Activated naive CD4-positive, alpha-beta T cell treated with anti-CD3 and anti-CD28 coated beads, Interleukin-2, amount 50 U/mL, for 24 hours (primary cell): ENCODE data around the gene ANK3.

ENCODE experiments used
- H3K27ac Mint-ChIP-seq: one replicate; pipeline ENCODE4 v1.8.0; 2021; ENCODE audit warnings: mild to moderate bottlenecking, mixed read lengths
- H3K27me3 Mint-ChIP-seq: one replicate; pipeline ENCODE4 v1.8.0; 2021; ENCODE audit warnings: mixed read lengths
- H3K36me3 Mint-ChIP-seq: one replicate; pipeline ENCODE4 v1.8.0; 2021; ENCODE audit warnings: mixed read lengths
- H3K4me1 Mint-ChIP-seq: one replicate; pipeline ENCODE4 v1.8.0; 2021; ENCODE audit warnings: mixed read lengths
- H3K4me3 Mint-ChIP-seq: one replicate; pipeline ENCODE4 v1.8.0; 2021; ENCODE audit warnings: mild to moderate bottlenecking, mixed read lengths
- H3K9me3 Mint-ChIP-seq: one replicate; pipeline ENCODE4 v1.8.0; 2021; ENCODE audit warnings: mixed read lengths

The ANK3 gene

DNA sequence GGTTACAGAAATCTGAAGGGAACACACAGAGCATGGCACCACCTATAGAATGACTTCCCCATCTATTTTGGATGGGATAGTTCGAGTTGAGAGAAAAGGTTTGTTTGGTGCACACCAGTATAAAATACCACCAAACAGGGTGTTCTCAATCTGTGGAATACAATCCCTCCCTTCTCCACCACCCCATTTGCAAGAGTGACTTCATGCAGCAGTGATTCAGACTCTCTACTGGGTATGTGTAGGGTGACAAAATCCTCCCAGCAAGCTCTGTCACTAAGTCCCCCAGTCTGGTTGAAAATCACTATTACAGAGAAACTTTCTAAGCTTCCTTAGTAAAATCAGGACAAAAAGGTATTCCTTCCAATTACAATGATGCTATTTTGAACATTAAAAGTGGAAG is 69.0 kb downstream of the ANK3 start:
- Mint-ChIP-seq H3K4me1 (peaks cover 3% of the 10 kb centered on the region), H3K9me3 (no peaks in the 10 kb centered on the region), H3K36me3 (peaks cover 2% of the 10 kb centered on the region), H3K27ac (no peak overlapping the region), H3K27me3 (no peaks in the 10 kb centered on the region), H3K4me3 (no peak overlapping the region)

DNA sequence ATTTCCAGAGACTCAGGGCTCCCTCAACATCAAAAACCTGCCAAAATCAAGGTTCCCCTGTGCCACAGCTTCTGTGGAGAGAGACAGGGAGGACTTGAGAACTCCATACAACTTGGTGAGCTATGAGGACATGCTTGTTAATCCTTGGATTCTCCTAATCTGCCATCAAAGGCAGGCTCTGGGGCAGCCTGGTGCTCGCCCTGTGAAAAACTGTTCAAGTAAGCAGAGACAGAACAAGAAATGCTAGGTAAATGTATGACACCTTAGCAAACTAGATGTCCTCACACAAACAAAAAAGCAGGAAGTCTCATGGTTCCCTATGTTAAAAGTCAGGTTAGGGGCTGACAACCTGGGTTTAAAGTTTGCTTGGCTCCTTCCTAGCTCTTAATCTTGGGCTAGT is 73.6 kb downstream of the ANK3 start:
- H3K9me3 Mint-ChIP-seq, result no peaks in the 10 kb centered on the region

DNA sequence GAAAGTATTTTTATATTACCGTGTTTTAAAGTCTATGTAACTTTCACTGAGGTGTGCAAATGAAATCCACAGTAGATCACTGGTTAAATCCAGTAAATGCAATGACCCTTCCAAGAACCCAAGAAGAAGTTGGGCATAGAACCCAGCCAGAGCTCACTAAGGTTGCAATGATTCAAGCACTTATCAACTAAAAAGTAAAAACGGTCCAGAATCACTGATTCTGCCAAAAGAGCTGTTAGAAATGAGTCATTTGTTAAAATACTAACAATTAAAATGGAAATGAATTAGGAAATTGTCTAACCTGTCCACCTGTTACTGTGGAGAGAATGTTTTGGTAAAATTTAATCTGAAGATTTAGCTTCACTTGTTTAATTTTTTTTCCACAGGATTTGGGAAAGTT is 74.4 kb downstream of the ANK3 start:
- Mint-ChIP-seq H3K36me3 (peaks cover 2% of the 10 kb centered on the region), H3K27me3 (no peaks in the 10 kb centered on the region), H3K4me3 (no peak overlapping the region), H3K27ac (no peak overlapping the region), H3K9me3 (no peaks in the 10 kb centered on the region), H3K4me1 (peaks cover 22% of the 10 kb centered on the region)

More for the DNA sequence above, 73.6 kb downstream of the ANK3 start:
- Mint-ChIP-seq H3K4me1 (peaks cover 22% of the 10 kb centered on the region), H3K27ac (no peak overlapping the region), H3K36me3 (peaks cover 2% of the 10 kb centered on the region), H3K27me3 (no peaks in the 10 kb centered on the region), H3K4me3 (no peak overlapping the region)

DNA sequence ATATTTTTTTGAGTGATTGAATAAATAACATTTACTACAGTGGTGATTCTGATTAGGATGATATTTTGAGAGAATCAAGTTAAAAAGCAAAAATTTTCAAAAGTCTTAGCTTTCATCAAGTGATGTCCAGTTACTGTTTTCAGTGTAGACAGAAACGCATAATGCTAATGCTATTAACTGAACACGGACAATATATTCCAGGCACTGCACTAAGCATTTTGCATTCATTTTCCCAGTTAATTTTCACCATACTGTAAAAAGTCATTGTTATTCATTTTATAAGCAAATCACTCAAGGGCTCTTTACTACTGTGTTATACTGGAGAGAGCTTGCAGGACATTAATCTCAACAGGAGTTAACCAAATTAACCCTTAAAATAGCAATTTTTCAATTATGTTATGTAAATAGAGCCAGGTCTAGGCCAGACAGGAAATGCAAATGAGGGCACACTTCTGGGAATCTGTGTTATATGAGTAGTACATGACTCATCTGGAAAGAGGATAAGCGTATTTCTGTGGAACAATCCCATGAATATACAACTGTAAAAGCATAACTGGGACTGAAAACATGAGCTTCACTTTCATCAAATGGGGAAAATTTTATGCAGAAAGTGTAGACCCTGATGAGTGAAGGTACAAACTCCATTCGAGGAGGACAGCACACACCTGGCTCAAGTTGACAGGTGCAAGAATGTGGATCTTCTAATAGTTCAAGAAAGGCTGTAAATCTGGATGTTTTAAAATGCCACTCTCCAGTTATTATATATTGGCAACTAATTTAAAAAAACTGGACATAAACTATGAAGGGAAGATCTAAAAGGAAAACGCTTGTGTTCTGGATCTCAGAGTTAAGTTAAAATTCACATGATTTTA is 75.4 kb downstream of the ANK3 start:
- no peaks in the 10 kb centered on the region for H3K27me3 Mint-ChIP-seq
- peaks cover 2% of the 10 kb centered on the region for H3K36me3 Mint-ChIP-seq
- H3K27ac Mint-ChIP-seq, result no peak overlapping the region
- peaks cover 24% of the 10 kb centered on the region for H3K4me1 Mint-ChIP-seq
- H3K4me3 Mint-ChIP-seq, result no peak overlapping the region
- no peaks in the 10 kb centered on the region for H3K9me3 Mint-ChIP-seq

DNA sequence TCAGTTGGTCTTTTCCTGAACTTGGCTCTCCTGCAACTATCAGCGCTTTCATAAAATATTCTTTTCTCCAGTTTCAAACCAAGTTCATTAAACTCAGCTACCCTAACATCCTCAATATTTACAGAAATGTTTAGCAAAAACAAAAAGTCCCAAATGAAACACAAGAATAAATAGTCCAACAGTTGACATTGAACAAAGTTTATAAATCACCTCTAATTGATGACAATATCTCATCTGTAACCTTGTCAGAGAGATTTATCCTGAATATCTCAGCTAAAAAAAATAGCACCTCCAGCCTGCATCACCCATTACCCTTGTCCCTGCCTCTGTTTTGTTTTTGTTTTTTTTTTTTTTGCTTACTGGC is 76.1 kb downstream of the ANK3 start:
- Mint-ChIP-seq H3K4me3 (no peak overlapping the region), H3K4me1 (peaks cover 29% of the 10 kb centered on the region), H3K36me3 (peaks cover 2% of the 10 kb centered on the region), H3K9me3 (no peaks in the 10 kb centered on the region), H3K27ac (peak overlapping the region; percentile 68), H3K27me3 (no peaks in the 10 kb centered on the region)

DNA sequence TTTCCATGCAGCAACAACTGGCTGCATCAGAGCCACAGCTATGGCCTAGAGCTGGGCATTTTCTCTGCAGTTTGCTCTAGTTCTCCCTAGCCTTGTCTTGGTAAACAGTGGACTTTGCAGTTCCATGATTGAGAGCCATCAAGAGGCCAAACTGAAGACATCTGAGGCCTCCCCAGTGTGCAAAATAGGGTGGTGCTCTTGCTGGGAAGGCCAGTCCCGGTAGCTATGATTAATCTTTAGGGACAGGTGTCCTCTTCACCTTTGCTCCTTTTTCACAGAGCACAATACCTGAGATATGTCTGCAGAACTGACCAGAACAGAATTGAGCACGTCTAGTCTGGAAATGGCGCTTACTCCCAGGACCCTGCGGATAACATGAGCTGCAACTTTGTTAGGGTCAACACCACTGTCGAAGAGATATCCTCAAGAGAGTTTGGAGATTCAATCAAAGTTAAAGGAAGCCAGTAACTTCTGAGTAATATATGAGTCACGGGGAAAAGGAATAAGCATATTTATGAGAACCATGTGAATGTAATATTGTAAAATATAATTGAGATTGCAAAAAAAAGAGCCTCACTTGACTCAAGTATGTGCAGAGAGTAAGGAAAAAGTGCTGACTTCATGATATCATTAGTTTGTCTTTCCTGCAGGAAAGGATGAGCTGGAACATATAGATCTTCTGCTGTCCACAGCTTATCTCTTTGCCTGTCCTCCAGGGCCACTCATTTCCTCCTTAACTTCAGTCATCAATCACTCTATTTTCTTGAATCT is 76.7 kb downstream of the ANK3 start:
- no peak overlapping the region for H3K27ac Mint-ChIP-seq
- no peaks in the 10 kb centered on the region for H3K9me3 Mint-ChIP-seq
- H3K27me3 Mint-ChIP-seq, result no peaks in the 10 kb centered on the region
- H3K4me1 Mint-ChIP-seq, result peaks cover 29% of the 10 kb centered on the region
- H3K4me3 Mint-ChIP-seq, result no peak overlapping the region
- H3K36me3 Mint-ChIP-seq, result peaks cover 2% of the 10 kb centered on the region

DNA sequence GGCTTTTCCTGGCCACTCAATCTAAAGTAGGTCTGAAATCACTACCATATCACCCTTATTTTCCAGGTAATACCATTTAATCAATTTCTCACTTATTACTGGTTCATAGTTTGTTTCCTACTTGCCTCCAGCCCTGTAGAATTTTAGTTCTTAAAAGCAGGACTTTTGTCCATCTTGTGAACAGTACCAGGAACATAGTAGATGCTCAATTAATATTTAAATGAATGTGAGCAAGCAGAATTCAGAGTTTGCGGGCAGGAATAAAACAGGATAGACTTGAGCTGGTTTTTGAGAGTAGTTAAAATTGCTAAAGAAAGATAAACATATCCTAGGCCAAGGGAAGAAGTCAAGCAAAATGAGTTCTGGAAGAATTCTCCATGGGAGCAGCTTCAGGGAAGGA is 77.9 kb downstream of the ANK3 start:
- Mint-ChIP-seq H3K9me3 (no peaks in the 10 kb centered on the region), H3K27ac (no peak overlapping the region), H3K4me1 (peaks cover 33% of the 10 kb centered on the region), H3K4me3 (no peak overlapping the region), H3K36me3 (peaks cover 2% of the 10 kb centered on the region), H3K27me3 (no peaks in the 10 kb centered on the region)

DNA sequence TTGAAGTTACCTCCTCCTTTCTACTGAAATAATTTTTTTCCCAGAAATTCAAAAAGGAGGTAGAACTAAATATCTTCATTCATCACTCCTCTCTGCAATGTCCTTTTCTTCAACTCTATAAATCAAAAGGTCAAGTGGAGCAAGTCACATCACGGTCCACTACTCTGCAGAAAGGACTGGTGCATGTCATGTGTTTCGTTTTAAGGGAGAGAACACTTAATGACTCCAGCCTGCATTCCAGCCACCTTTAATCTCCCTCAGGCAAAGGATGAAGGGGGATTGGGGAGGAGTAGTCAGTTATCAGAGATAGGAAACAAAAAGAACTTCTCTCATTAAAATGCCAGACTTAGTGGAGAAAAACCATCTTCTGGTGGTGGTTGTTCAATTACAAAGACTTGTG is 78.9 kb downstream of the ANK3 start:
- Mint-ChIP-seq H3K4me1 (peaks cover 33% of the 10 kb centered on the region), H3K27me3 (no peaks in the 10 kb centered on the region), H3K9me3 (no peaks in the 10 kb centered on the region)

DNA sequence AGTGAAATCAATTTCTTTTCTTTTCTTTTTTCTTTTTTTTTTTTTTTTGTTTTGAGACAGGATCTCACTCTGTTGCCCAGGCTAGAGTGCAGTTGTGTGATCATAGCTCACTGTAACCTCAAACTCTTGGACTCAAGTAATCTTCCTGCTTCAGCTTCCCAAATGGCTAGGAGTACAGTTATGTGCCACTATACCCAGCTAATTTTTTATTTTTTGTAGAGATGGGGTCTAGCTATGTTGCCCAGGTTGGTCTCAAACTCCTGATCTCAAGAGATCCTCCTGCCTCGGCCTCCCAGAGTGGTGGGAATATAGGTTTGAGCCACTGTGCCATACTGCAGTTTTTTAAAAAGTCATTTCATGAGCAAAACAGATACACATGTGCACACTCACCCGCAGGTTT is 79.8 kb downstream of the ANK3 start:
- peaks cover 4% of the 10 kb centered on the region for H3K36me3 Mint-ChIP-seq
- H3K9me3 Mint-ChIP-seq, result no peaks in the 10 kb centered on the region
- H3K4me3 Mint-ChIP-seq, result no peak overlapping the region
- H3K4me1 Mint-ChIP-seq, result peaks cover 37% of the 10 kb centered on the region
- H3K27ac Mint-ChIP-seq, result no peak overlapping the region
- H3K27me3 Mint-ChIP-seq, result no peaks in the 10 kb centered on the region

More for the DNA sequence above, 78.9 kb downstream of the ANK3 start:
- H3K4me3 Mint-ChIP-seq, result no peak overlapping the region
- no peak overlapping the region for H3K27ac Mint-ChIP-seq
- peaks cover 2% of the 10 kb centered on the region for H3K36me3 Mint-ChIP-seq

DNA sequence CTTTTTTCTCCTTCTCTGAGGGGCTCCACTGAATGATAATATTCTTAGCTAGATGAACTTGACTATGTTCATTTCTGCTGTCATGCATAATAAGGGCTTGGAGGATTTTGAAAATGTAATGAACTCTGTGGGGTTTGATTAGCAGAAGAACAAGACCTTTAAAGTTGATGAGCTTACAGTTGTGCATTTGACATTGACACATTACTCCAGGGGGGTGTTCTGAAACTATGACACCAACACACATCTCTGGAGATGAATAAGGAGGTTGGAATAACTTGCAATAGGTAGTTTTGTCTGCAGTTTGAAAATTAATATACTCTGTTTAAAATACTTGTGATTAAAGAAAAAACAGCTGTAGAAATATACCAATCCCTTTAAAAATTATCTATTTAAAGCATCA is 80.3 kb downstream of the ANK3 start:
- Mint-ChIP-seq H3K4me3 (no peak overlapping the region), H3K27me3 (no peaks in the 10 kb centered on the region), H3K27ac (no peak overlapping the region), H3K4me1 (peaks cover 32% of the 10 kb centered on the region), H3K36me3 (peaks cover 4% of the 10 kb centered on the region), H3K9me3 (no peaks in the 10 kb centered on the region)

DNA sequence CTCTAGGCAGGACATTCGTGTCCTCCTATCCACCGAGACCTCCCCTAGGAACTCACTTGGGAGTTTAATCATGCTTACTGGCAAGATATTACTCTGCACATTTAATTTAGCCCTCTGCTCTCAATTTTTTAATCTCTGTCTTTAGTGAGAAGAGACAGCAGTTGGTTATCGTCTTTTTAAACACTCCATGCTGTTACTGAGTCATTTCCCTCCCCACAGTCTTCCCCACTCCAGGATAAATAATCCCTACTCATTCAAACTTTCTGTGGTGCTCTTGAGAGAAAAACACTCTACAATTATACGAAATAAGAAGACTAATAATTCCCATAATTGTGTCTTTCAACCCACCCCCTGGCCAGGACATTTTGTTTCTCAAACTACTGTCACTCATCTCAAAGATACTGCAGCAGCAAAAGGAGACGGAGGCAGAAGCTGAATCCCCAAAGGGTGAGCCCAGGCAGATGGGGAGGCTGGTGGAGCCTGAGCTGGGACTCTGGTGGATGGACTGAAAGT is 84.2 kb downstream of the ANK3 start:
- Mint-ChIP-seq H3K27ac (no peak overlapping the region), H3K4me3 (no peak overlapping the region)

DNA sequence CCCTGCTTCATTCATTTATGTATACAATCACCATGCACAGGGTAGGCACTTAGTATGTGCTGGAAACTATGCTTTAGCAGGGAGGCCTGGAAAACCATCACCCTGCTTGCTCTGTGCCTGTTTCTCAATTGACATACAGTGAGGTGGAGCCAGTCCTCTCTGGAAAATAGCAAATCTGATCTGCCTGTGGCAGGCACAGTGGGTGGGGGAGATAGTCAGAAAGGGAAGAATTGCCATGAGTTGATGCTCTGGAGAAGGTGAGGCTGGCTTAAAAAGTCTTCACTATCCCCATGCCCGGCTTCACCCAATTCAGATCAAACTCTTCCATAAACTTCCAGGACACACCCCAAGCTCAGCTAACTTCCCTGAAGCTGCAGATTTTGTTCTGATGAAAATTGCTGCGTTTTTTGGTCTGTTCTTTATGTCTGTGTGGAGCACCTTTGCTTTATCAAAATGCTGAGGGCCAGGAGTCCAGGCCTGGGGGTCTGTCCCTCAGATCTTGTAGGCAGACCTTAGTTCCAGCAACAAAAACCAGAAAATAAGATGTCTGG is 84.8 kb downstream of the ANK3 start:
- Mint-ChIP-seq H3K4me1 (peaks cover 18% of the 10 kb centered on the region), H3K9me3 (no peaks in the 10 kb centered on the region), H3K36me3 (peaks cover 5% of the 10 kb centered on the region), H3K27ac (peak overlapping the region; percentile 10), H3K27me3 (no peaks in the 10 kb centered on the region), H3K4me3 (no peak overlapping the region)

More for the DNA sequence above, 84.2 kb downstream of the ANK3 start:
- H3K27me3 Mint-ChIP-seq, result no peaks in the 10 kb centered on the region
- peaks cover 18% of the 10 kb centered on the region for H3K4me1 Mint-ChIP-seq
- H3K9me3 Mint-ChIP-seq, result no peaks in the 10 kb centered on the region
- H3K36me3 Mint-ChIP-seq, result peaks cover 5% of the 10 kb centered on the region

DNA sequence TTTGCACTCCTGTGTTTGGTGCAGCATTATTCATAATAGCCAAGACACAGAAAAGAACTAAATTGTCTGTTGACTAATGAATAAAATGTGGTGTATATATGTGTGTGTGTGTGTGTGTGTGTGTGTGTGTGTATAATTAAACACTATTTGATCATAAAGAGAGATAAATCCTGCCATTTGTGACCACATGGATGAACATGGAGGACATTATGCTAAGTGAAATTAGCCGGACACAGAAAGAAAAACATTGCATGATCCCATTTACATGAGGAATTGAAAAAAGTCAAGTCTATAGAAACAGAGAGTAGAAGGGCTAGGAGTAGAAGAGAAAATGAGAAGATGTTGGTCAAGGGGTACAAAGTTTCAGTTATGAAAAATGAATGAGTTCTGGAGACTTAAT is 85.9 kb downstream of the ANK3 start:
- Mint-ChIP-seq H3K4me3 (no peak overlapping the region), H3K27me3 (no peaks in the 10 kb centered on the region), H3K9me3 (no peaks in the 10 kb centered on the region), H3K36me3 (peaks cover 5% of the 10 kb centered on the region), H3K4me1 (peaks cover 11% of the 10 kb centered on the region), H3K27ac (no peak overlapping the region)

DNA sequence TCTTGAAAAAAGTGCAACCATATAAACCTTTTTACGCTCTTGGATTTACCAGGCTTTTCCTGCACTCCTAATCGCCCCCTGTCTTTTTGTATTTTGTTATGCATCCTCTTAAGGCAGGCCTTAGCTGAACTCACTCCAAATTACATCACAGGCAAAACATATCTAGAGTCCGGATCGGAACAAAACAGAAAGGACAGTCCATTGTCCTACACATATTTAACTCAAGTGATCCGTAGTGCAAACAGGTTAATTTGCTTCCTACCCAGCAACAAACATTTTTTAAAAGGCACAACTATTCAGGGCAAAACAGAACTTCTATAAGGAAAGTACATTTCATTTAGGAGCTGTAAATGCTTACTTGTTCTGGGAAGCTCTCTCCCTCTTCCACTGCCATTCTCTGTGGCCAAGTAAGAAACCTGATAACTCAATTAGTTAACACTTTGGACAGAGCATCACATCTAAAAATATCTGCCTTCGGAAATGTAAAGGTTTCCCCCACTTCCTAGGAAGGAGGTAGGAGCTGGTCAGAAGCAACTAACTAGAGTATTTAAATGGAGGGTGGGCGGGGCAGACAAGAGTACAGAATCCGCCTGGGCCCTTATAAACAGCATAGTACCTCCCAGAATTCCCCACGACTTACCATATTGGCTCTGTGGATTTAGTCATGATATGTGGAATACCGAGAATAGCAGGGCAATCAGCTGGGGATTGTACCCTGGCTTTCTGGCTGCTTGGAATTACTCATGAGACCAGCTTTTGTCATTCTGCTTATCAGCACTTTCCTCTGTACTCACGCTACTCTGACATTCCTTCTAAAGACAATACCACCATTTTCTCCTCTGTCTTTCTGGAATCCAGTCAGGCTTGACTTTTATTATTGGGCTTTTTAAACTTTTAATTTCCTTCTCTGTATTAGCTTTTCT is 89.5 kb downstream of the ANK3 start:
- peaks cover 7% of the 10 kb centered on the region for H3K4me1 Mint-ChIP-seq
- no peaks in the 10 kb centered on the region for H3K9me3 Mint-ChIP-seq
- peaks cover 2% of the 10 kb centered on the region for H3K36me3 Mint-ChIP-seq
- H3K4me3 Mint-ChIP-seq, result no peak overlapping the region
- no peak overlapping the region for H3K27ac Mint-ChIP-seq
- no peaks in the 10 kb centered on the region for H3K27me3 Mint-ChIP-seq

DNA sequence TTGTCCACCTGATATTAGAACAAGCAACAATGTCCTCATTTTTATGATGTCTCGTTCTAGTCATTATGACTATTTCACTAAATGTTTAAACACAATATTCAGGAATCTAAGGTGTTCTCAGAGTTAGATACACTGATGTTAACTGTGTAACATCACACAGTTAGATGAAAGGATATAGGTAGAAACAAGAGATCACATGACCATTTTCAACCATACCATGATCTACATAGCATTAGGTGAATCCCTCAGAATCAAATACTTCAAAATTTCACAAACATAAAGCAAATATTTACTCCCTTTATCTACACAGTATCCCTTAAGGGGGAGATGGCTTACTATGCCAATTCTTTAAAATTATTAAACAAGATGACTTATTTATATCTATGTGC is 90.3 kb downstream of the ANK3 start:
- no peaks in the 10 kb centered on the region for H3K9me3 Mint-ChIP-seq
- no peak overlapping the region for H3K4me3 Mint-ChIP-seq
- H3K27ac Mint-ChIP-seq, result no peak overlapping the region
- H3K4me1 Mint-ChIP-seq, result peaks cover 5% of the 10 kb centered on the region
- H3K36me3 Mint-ChIP-seq, result peaks cover 2% of the 10 kb centered on the region
- H3K27me3 Mint-ChIP-seq, result no peaks in the 10 kb centered on the region
